Measurements from ENCODE around the gene SLC26A8. TPM values are rescaled to one million over a fixed set of nuclear protein-coding genes. Genes with fewer than 3 reads are reported as not detected.

Gene SLC26A8
- total and polyA plus RNA-seq, 2 of the 13 experiments (the other 11 are each of a cell fraction or from before 2014, with no cell fraction given), result 0.46 TPM; not detected in 1

- TF ChIP-seq ZNF33A (CRISPR knock-in tag; IDR thresholded peaks at IDR 0.05; ENCODE audit: borderline replicate concordance), result no peak
- TF ChIP-seq ZMYM4 (CRISPR knock-in tag; IDR thresholded peaks at IDR 0.05), result peak; percentile 86
- no peak for TF ChIP-seq FOXA1 (IDR thresholded peaks at IDR 0.05)
- peak; percentile 84 for TF ChIP-seq FOXA1 (CRISPR knock-in tag; IDR thresholded peaks at IDR 0.05)
- TF ChIP-seq SP140L (CRISPR knock-in tag; IDR thresholded peaks at IDR 0.05; ENCODE audit: borderline replicate concordance), result no peak
- TF ChIP-seq ZNF770 (CRISPR knock-in tag; IDR thresholded peaks at IDR 0.05), result peak; percentile 86
- TF ChIP-seq ZNF362 (CRISPR knock-in tag; IDR thresholded peaks at IDR 0.05; ENCODE audit: borderline replicate concordance), result no peak
- TF ChIP-seq HMG20A (CRISPR knock-in tag; IDR thresholded peaks at IDR 0.05; ENCODE audit: borderline replicate concordance), result peak; percentile 72; the same call in 1 of the 2 replicates
- TF ChIP-seq ZNF891 (CRISPR knock-in tag; IDR thresholded peaks at IDR 0.05), result no peak
- peak; percentile 88 for TF ChIP-seq HNF4A (CRISPR knock-in tag; IDR thresholded peaks at IDR 0.05)
- TF ChIP-seq EP300 (IDR thresholded peaks at IDR 0.05; ENCODE audit: low read depth in 2 of 2, low read length in 2 of 2), result peak; percentile 55 to 86; a peak in 2 of 4 replicates
- no peak for TF ChIP-seq EP300 (CRISPR knock-in tag; IDR thresholded peaks at IDR 0.05; ENCODE audit: borderline replicate concordance)
- TF ChIP-seq ZNF781 (CRISPR knock-in tag; IDR thresholded peaks at IDR 0.05; ENCODE audit: borderline replicate concordance, not compliant biosample characterization), result no peak
- no peak for TF ChIP-seq ZNF251 (CRISPR knock-in tag; IDR thresholded peaks at IDR 0.05)
- TF ChIP-seq DRAP1 (CRISPR knock-in tag; IDR thresholded peaks at IDR 0.05), result no peak
- no peak for TF ChIP-seq HINFP (CRISPR knock-in tag; IDR thresholded peaks at IDR 0.05; ENCODE audit: low read depth)
- TF ChIP-seq USF2 (IDR thresholded peaks at IDR 0.05; ENCODE audit: low read depth, low read length), result no peak
- TF ChIP-seq USF2 (CRISPR knock-in tag; IDR thresholded peaks at IDR 0.05; ENCODE audit: borderline replicate concordance), result no peak
- TF ChIP-seq IRF1 (CRISPR knock-in tag; IDR thresholded peaks at IDR 0.05; ENCODE audit: low read depth), result no peak
- no peak for TF ChIP-seq ZNF766 (CRISPR knock-in tag; IDR thresholded peaks at IDR 0.05; ENCODE audit: borderline replicate concordance)
- peak; percentile 64; the same call in 1 of the 2 replicates for TF ChIP-seq ZMYM3 (CRISPR knock-in tag; IDR thresholded peaks at IDR 0.05)
- no peak for TF ChIP-seq NFYB (CRISPR knock-in tag; IDR thresholded peaks at IDR 0.05)
Measured at GRCh38 chr6:36063318-36064060, 39.0 kb upstream of the SLC26A8 start (continued).
